Cardiac fibroblast (primary cell): ENCODE data around the gene VRK1.
A peak's percentile ranks its signal among the peaks of the same experiment; 100 is the strongest.

Experiments
- DNase-seq, 2 donors: peaks; one replicate each; pipeline versions ENCODE4 v3.0.0 to v3.0.0-alpha.2; 2010; ENCODE audit warnings: low read depth in 2 of 2
- H3K4me3 ChIP-seq, 2 donors: replicated peaks in 1 of 2; 1 replicate in 1 of 2; 2 replicates in 1 of 2; pipeline ENCODE4 v1.5.1; 2011; ENCODE audit warnings: low read depth in 2 of 2, low read length in 2 of 2, mild to moderate bottlenecking in 2 of 2, moderate library complexity in 1 of 2
- CTCF ChIP-seq: IDR thresholded peaks from one replicate; pipeline ENCODE4 v1.5.1; 2011; ENCODE audit warnings: low read depth, mild to moderate bottlenecking, low read length, inconsistent platforms

VRK1 gene

GRCh38 chr14:96895658-96896271 lies 98.6 kb downstream of the VRK1 start:
- no peak overlapping the region for H3K4me3 ChIP-seq
- TF ChIP-seq CTCF = no peak
- no peak for DNase-seq

- no peak for TF ChIP-seq CTCF
- no peak for DNase-seq
- no peak overlapping the region for H3K4me3 ChIP-seq
Observed at GRCh38 chr14:96897184-96897583, 100.0 kb downstream of the VRK1 start.

- no peak for TF ChIP-seq CTCF
- DNase-seq = no peak
Observed at GRCh38 chr14:96901227-96901626, 104.0 kb downstream of the VRK1 start.

GRCh38 chr14:96902004-96902403 lies 104.8 kb downstream of the VRK1 start:
- no peak overlapping the region for H3K4me3 ChIP-seq
- no peak for DNase-seq
- TF ChIP-seq CTCF = no peak

More at GRCh38 chr14:96901227-96901626, 104.0 kb downstream of the VRK1 start:
- H3K4me3 ChIP-seq = no peak overlapping the region

- TF ChIP-seq CTCF = no peak
- no peak overlapping the region for H3K4me3 ChIP-seq
- DNase-seq = no peak
Observed at GRCh38 chr14:96903444-96904023, 106.4 kb downstream of the VRK1 start.

- DNase-seq = peak in 1 of 2 donors; percentile 2
- no peak for TF ChIP-seq CTCF
- H3K4me3 ChIP-seq = no peak overlapping the region
Observed at GRCh38 chr14:96904201-96904600, 107.0 kb downstream of the VRK1 start.

- no peak for DNase-seq
- H3K4me3 ChIP-seq = no peak overlapping the region
- TF ChIP-seq CTCF = no peak
Observed at GRCh38 chr14:96905065-96905464, 107.9 kb downstream of the VRK1 start.
